CD14-positive monocyte (primary cell): ENCODE data around the gene STH. TPM values are rescaled to one million over a fixed set of nuclear protein-coding genes. Genes with fewer than 3 reads are reported as not detected.

ENCODE experiments used
- DNase-seq, 3 donors: peaks; one replicate each; pipeline ENCODE4 v3.0.0-alpha.2; 2011 to 2022
- H2AFZ ChIP-seq: 2 replicates; pipeline ENCODE4 v1.6.0; 2012; ENCODE audit warnings: mild to moderate bottlenecking, low read depth, low read length, inconsistent platforms; ENCODE audit not compliant: insufficient read depth, poor library complexity, severe bottlenecking
- H3K27ac ChIP-seq, 2 donors: 1 replicate in 1 of 2; 2 replicates in 1 of 2; pipeline ENCODE4 v1.5.1; 2012 to 2013; ENCODE audit warnings: low read length in 2 of 2, control low read depth in 1 of 2, inconsistent platforms in 1 of 2, low read depth in 1 of 2, mild to moderate bottlenecking in 1 of 2
- H3K27me3 ChIP-seq, 2 donors: one replicate each; pipeline versions ENCODE4 v1.6.0 to v1.6.1; 2011 to 2013; ENCODE audit warnings: low read length in 2 of 2; ENCODE audit not compliant: control insufficient read depth in 2 of 2, insufficient read depth in 2 of 2
- H3K36me3 ChIP-seq, 2 donors: replicated peaks in 1 of 2; 1 replicate in 1 of 2; 2 replicates in 1 of 2; pipeline versions ENCODE4 v1.5.1 to v1.6.1; 2012 to 2013; ENCODE audit warnings: low read length in 2 of 2, control low read depth in 1 of 2, inconsistent platforms in 1 of 2, mild to moderate bottlenecking in 1 of 2; ENCODE audit not compliant: insufficient read depth in 2 of 2, control insufficient read depth in 1 of 2
- H3K4me1 ChIP-seq, 2 donors: 1 replicate in 1 of 2; 2 replicates in 1 of 2; pipeline versions ENCODE4 v1.5.1 to v1.6.1; 2012 to 2013; ENCODE audit warnings: low read length in 2 of 2, control low read depth in 1 of 2, inconsistent platforms in 1 of 2, mild to moderate bottlenecking in 1 of 2, moderate library complexity in 1 of 2; ENCODE audit not compliant: insufficient read depth in 2 of 2, control insufficient read depth in 1 of 2
- H3K4me2 ChIP-seq: replicated peaks from 2 replicates; pipeline ENCODE3; 2012; ENCODE audit warnings: low read length, moderate library complexity, mild to moderate bottlenecking; ENCODE audit not compliant: poor library complexity, severe bottlenecking; ENCODE audit errors: extremely low read depth
- H3K4me3 ChIP-seq, 3 experiments: fragments of 200-600 bp in 1 of 3; sonication (generic) in 1 of 3; replicated peaks in 1 of 3; 1 replicate in 2 of 3; 2 replicates in 1 of 3; pipeline ENCODE4 v1.5.1; 2011 to 2013; ENCODE audit warnings: low read length in 3 of 3, mild to moderate bottlenecking in 3 of 3, control low read depth in 2 of 3, low read depth in 2 of 3, inconsistent platforms in 1 of 3, moderate library complexity in 1 of 3
- H3K79me2 ChIP-seq: 2 replicates; pipeline ENCODE4 v1.6.0; 2012; ENCODE audit warnings: mild to moderate bottlenecking, control low read depth, inconsistent platforms, low read length, moderate library complexity; ENCODE audit not compliant: insufficient read depth
- H3K9ac ChIP-seq: 2 replicates; pipeline ENCODE4 v1.6.0; 2017; ENCODE audit warnings: low read length, mild to moderate bottlenecking; ENCODE audit not compliant: insufficient read depth, poor library complexity, severe bottlenecking
- H3K9me3 ChIP-seq, 2 donors: replicated peaks in 1 of 2; 1 replicate in 1 of 2; 2 replicates in 1 of 2; pipeline versions ENCODE4 v1.5.1 to v1.6.1; 2012 to 2013; ENCODE audit warnings: low read length in 2 of 2, control low read depth in 1 of 2; ENCODE audit not compliant: control insufficient read depth in 1 of 2, insufficient read depth in 1 of 2
- H4K20me1 ChIP-seq: 2 replicates; pipeline ENCODE4 v1.6.0; 2012; ENCODE audit warnings: mild to moderate bottlenecking, low read length, control low read depth, moderate library complexity; ENCODE audit not compliant: insufficient read depth
- H3K27ac Mint-ChIP-seq, 7 donors: one replicate each; pipeline ENCODE4 v1.8.0; 2020; ENCODE audit warnings: mild to moderate bottlenecking in 7 of 7, mixed read lengths in 7 of 7, moderate library complexity in 6 of 7, inconsistent platforms in 2 of 7
- H3K27me3 Mint-ChIP-seq, 3 donors: one replicate each; pipeline ENCODE4 v1.8.0; 2021 to 2022; ENCODE audit warnings: low read depth in 3 of 3, mild to moderate bottlenecking in 3 of 3, mixed read lengths in 3 of 3, moderate library complexity in 3 of 3, inconsistent platforms in 1 of 3
- H3K36me3 Mint-ChIP-seq, 2 donors: one replicate each; pipeline ENCODE4 v1.8.0; 2020; ENCODE audit warnings: mixed read lengths in 2 of 2, inconsistent platforms in 1 of 2, mild to moderate bottlenecking in 1 of 2
- H3K4me1 Mint-ChIP-seq: one replicate; pipeline ENCODE4 v1.8.0; 2020; ENCODE audit warnings: mild to moderate bottlenecking, mixed read lengths
- H3K4me3 Mint-ChIP-seq, 2 donors: one replicate each; pipeline ENCODE4 v1.8.0; 2020; ENCODE audit warnings: mild to moderate bottlenecking in 2 of 2, mixed read lengths in 2 of 2, moderate library complexity in 1 of 2
- H3K9me3 Mint-ChIP-seq, 7 donors: one replicate each; pipeline ENCODE4 v1.8.0; 2020 to 2022; ENCODE audit warnings: mixed read lengths in 7 of 7, mild to moderate bottlenecking in 6 of 7, moderate library complexity in 6 of 7, inconsistent platforms in 2 of 7
- WGBS: methylation state at CpG from one replicate; pipeline ENCODE4 v1.1.5; 2013; ENCODE audit warnings: missing lambda C conversion rate; ENCODE audit not compliant: insufficient coverage; 5-methylcytosine and 5-hydroxymethylcytosine counted together
- intact Hi-C, 2 donors: fragments of 100-400 bp; cut with micrococcal nuclease; formaldehyde crosslinking; loops; one replicate each; pipeline versions ENCODE4 v1.15.0 to v1.15.1; 2023
- polyA plus RNA-seq, 3 donors: library from polyadenylated mRNA; depleted of rRNA in 1 of 3; unstranded in 2 of 3; stranded (reverse) in 1 of 3; fragments of 300-500 nt in 2 of 3; fragments of >200 nt in 1 of 3; fragmentation: Illumina TruSeq in 2 of 3; gene quantifications; 1 replicate in 2 of 3; 2 replicates in 1 of 3; pipeline ENCODE4 v1.2.3, GENCODE V29; 2012 to 2021
- TF ChIP-seq, protein P1 (sequence below): fragments of 200-600 bp; IDR thresholded peaks from one replicate; pipeline ENCODE4 v1.8.0; 2022; ENCODE audit warnings: antibody characterized with exemption, mild to moderate bottlenecking

STH gene
- polyA plus RNA-seq, 3 donors: not detected

- Mint-ChIP-seq H3K27me3 (peaks cover 0 to 5% (median 2%) of the 10 kb centered on the region in 3 donors), H3K27ac (no peak overlapping the region), H3K9me3 (no peaks in the 10 kb centered on the region), H3K4me3 (no peak overlapping the region), H3K36me3 (no peaks in the 10 kb centered on the region), H3K4me1 (no peaks in the 10 kb centered on the region)
- Histone ChIP-seq H3K9ac (no peak overlapping the region), H2AFZ (no peak overlapping the region), H3K27me3 (no peaks in the 10 kb centered on the region), H3K27ac (no peak overlapping the region), H4K20me1 (no peaks in the 10 kb centered on the region), H3K4me3 (no peak overlapping the region), H3K4me2 (no peak overlapping the region), H3K4me1 (no peaks in the 10 kb centered on the region), H3K79me2 (no peaks in the 10 kb centered on the region), H3K9me3 (no peaks in the 10 kb centered on the region), H3K36me3 (no peaks in the 10 kb centered on the region)
- no peak for DNase-seq
- intact Hi-C loops: no loop called here
- TF ChIP-seq, protein P1, sequence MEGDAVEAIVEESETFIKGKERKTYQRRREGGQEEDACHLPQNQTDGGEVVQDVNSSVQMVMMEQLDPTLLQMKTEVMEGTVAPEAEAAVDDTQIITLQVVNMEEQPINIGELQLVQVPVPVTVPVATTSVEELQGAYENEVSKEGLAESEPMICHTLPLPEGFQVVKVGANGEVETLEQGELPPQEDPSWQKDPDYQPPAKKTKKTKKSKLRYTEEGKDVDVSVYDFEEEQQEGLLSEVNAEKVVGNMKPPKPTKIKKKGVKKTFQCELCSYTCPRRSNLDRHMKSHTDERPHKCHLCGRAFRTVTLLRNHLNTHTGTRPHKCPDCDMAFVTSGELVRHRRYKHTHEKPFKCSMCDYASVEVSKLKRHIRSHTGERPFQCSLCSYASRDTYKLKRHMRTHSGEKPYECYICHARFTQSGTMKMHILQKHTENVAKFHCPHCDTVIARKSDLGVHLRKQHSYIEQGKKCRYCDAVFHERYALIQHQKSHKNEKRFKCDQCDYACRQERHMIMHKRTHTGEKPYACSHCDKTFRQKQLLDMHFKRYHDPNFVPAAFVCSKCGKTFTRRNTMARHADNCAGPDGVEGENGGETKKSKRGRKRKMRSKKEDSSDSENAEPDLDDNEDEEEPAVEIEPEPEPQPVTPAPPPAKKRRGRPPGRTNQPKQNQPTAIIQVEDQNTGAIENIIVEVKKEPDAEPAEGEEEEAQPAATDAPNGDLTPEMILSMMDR: no peak
- WGBS: 77% methylated on average over 6 of the region's 6 CpGs
Measured at GRCh38 chr17:45992175-45992574, 6.9 kb upstream of the STH start.

- Mint-ChIP-seq H3K9me3 (no peaks in the 10 kb centered on the region), H3K4me3 (no peak overlapping the region), H3K27ac (no peak overlapping the region), H3K36me3 (no peaks in the 10 kb centered on the region), H3K27me3 (peaks cover 0 to 6% (median under 1%) of the 10 kb centered on the region in 3 donors), H3K4me1 (no peaks in the 10 kb centered on the region)
- 97% methylated on average over 9 of the region's 10 CpGs for WGBS
- Histone ChIP-seq H3K27me3 (no peaks in the 10 kb centered on the region), H3K36me3 (no peaks in the 10 kb centered on the region), H3K4me2 (no peak overlapping the region), H2AFZ (no peak overlapping the region), H3K9ac (no peak overlapping the region), H3K27ac (no peak overlapping the region), H3K79me2 (no peaks in the 10 kb centered on the region), H4K20me1 (no peaks in the 10 kb centered on the region), H3K4me1 (no peaks in the 10 kb centered on the region), H3K4me3 (no peak overlapping the region), H3K9me3 (no peaks in the 10 kb centered on the region)
- DNase-seq: no peak
- TF ChIP-seq, protein P1: no peak
- intact Hi-C loops: no loop called here
Measured at GRCh38 chr17:45992904-45993303, 6.1 kb upstream of the STH start.
